ENCODE results near the gene ANKRD44.
A peak's percentile ranks its signal among the peaks of the same experiment; 100 is the strongest.

The ANKRD44 gene

DNA sequence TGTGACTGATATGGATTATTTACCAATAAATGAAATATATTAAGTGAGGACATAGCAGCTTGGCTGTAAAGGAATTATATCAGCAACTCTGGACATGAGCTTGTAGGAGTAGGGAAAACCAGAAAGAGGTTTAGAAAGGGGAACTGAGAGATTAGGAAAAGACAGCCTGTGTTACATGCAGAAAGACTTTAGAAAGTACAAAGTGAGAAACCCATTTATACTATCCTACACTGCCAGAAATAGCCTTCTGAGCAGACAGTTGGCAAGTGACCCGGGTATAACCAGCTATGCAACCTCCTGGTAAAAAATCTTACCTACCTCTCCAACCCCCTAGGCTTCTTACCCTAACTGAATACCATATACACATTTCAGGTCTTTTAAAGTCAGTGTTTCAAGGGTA is 134.1 kb downstream of the ANKRD44 start:
- no peak for DNase-seq (ENCODE audit: extremely low spot score)
- CTCF ChIA-PET = interaction anchor here (1.1 to 4.5 kb wide), 5 partner anchors 9 to 63 kb away, joined by 3 to 28 read pairs (median 5); no protein-coding TSS in a partner anchor
- TF ChIP-seq, protein P1, sequence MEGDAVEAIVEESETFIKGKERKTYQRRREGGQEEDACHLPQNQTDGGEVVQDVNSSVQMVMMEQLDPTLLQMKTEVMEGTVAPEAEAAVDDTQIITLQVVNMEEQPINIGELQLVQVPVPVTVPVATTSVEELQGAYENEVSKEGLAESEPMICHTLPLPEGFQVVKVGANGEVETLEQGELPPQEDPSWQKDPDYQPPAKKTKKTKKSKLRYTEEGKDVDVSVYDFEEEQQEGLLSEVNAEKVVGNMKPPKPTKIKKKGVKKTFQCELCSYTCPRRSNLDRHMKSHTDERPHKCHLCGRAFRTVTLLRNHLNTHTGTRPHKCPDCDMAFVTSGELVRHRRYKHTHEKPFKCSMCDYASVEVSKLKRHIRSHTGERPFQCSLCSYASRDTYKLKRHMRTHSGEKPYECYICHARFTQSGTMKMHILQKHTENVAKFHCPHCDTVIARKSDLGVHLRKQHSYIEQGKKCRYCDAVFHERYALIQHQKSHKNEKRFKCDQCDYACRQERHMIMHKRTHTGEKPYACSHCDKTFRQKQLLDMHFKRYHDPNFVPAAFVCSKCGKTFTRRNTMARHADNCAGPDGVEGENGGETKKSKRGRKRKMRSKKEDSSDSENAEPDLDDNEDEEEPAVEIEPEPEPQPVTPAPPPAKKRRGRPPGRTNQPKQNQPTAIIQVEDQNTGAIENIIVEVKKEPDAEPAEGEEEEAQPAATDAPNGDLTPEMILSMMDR (IDR thresholded peaks at IDR 0.05; ENCODE audit: control extremely low read depth, extremely low read depth, low read depth, missing control alignments) = no peak
- POLR2A ChIA-PET = no interaction called here

DNA sequence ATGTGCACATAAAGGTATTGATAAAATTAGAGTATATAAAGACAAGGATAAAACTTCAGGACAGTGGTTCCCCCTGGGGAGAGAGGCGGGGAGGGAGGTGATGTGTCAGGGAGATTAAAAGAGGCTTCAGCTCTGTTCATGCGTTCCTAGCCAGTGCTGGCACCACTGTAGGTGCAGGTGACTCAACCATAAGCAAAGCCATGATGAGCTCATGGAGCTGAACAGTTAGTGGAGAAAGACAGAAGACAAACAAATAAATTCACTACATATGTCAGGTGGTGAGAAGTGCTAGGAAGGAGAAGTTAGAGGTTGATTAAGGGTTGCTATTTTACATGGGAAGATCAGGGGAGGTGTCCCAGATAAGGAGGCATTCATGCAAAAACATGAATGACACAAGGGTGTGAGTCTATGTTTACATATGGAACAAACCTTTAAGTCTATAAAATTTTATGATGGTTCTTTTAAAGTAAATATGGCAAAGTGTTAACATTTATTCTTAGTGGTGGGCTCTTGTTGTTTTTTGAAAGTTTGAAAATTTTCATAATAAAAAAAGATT is 136.0 kb downstream of the ANKRD44 start:
- ChIA-PET POLR2A (no interaction called here), CTCF (interaction anchor here (0.9 to 4.1 kb wide), 6 partner anchors 8 to 61 kb away, joined by 3 to 22 read pairs (median 4); no protein-coding TSS in a partner anchor)

DNA sequence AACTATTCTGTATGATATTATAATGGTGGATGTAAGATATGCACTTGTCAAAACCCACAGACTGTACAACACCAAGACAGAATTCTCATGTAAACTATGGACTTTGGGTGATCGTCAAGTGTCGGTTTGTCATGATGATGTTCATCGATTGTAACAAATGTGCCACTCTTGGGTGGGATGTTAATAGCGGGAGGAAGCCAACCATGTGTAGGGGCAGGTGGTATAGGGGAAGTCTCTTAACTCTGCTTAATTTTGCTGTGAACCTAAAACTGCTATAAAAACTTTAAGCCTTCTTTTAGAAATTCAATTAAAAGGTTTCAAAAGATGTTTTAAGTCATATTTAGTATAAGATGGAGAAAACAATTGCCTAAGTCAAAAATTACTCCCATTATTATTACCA is 139.0 kb downstream of the ANKRD44 start:
- DNase-seq (ENCODE audit: extremely low spot score) = no peak
- ChIA-PET POLR2A (no interaction called here), CTCF (interaction anchor here (1.0 to 5.0 kb wide), 7 partner anchors 11 to 66 kb away, joined by 3 to 54 read pairs (median 5); no protein-coding TSS in a partner anchor)
- TF ChIP-seq, protein P1 (IDR thresholded peaks at IDR 0.05; ENCODE audit: control extremely low read depth, extremely low read depth, low read depth, missing control alignments) = no peak

More for the DNA sequence above, 136.0 kb downstream of the ANKRD44 start:
- TF ChIP-seq, protein P1 (IDR thresholded peaks at IDR 0.05; ENCODE audit: control extremely low read depth, extremely low read depth, low read depth, missing control alignments) = no peak
- no peak for DNase-seq (ENCODE audit: extremely low spot score)

DNA sequence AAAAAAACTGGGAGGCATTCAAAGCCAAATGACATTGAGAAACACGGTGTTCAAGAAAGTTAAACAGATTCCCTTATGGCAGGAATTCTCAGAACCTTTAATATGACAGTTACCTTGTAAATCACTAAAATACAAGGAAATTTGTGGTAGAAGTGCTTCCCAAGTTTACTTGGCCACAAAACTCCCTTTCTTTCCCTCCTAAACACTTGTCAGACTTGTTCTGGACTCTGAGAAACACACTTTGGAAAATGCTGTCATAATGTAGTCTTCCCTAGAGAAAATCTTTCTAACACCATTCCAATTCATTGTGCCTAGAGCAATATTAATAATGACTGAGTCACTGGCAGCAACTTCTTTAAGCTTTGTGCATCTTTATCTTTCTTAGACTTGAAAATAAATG is 140.4 kb downstream of the ANKRD44 start:
- no peak for DNase-seq (ENCODE audit: extremely low spot score)
- TF ChIP-seq, protein P1 (IDR thresholded peaks at IDR 0.05; ENCODE audit: control extremely low read depth, extremely low read depth, low read depth, missing control alignments) = no peak
- CTCF ChIA-PET = interaction anchor here (0.7 to 5.2 kb wide), 11 partner anchors 12 to 141 kb away, joined by 3 to 81 read pairs (median 8); no protein-coding TSS in a partner anchor
- POLR2A ChIA-PET = interaction anchor here (0.7 kb wide), 1 partner anchor 162 kb away, joined by 3 read pairs; no protein-coding TSS in a partner anchor

DNA sequence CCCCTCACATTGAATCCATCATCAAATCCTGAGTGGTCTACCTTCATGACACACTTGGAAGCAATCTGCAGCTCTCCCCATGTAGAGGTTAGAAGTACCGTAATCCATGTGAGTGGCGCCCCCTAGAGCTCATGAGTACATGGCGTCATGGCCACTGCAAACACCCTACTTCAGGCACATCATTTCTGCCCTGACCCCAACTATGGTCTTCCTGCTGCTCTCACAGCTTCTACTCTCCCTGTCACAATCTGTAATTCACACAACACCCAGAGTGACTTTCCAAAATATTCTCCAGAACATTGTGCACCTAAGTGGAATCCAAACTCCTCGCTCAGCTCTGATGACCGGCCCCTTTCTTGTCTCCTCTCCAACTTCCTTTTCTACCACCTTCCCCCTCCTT is 141.9 kb downstream of the ANKRD44 start:
- TF ChIP-seq, protein P1 (IDR thresholded peaks at IDR 0.05; ENCODE audit: control extremely low read depth, extremely low read depth, low read depth, missing control alignments) = peak; percentile 70
- ChIA-PET CTCF (interaction anchor here (0.5 to 5.2 kb wide), 47 partner anchors 9 to 251 kb away, joined by 3 to 81 read pairs (median 4); no protein-coding TSS in a partner anchor), POLR2A (interaction anchor here (1.0 kb wide), 1 partner anchor 10 kb away, joined by 3 read pairs; no protein-coding TSS in a partner anchor)
- DNase-seq (ENCODE audit: extremely low spot score) = peak; percentile 61

DNA sequence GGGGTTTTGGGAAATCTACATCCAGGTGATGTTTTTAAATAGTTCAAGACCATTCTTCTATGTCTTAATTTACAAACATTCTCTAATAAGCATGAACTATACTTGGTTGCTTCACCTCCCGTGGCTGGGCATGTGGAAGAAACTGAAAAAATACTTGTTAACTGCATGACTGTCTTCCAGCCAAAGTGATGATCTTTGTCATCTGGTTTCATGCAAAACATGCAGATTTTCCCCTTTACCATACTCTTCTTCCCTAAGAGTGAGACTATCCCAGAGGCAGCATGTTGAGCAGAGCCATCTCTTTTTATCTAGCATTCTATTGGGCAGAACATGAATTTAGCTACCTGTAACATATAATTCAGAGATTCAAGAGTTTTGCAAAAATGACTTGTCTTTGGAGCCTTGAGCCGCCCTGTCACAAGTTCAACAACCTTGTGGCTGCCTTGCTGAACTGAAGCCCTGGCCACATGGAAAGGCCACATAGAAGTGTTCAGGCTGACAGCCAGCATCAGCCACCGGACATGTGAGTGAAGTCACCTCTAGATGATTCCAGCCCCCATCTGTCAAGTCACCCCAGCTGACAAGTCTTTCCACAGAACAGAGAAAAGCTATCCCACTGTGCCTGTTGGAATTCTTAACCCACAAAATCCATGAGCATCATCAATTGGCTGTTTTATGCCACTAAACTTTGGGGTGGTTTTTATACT is 142.8 kb downstream of the ANKRD44 start:
- POLR2A ChIA-PET = no interaction called here
- TF ChIP-seq, protein P1 (IDR thresholded peaks at IDR 0.05; ENCODE audit: control extremely low read depth, extremely low read depth, low read depth, missing control alignments) = no peak
- CTCF ChIA-PET = interaction anchor here (0.6 to 5.2 kb wide), 39 partner anchors 10 to 245 kb away, joined by 3 to 81 read pairs (median 6); no protein-coding TSS in a partner anchor
- no peak for DNase-seq (ENCODE audit: extremely low spot score)
